ENCODE results near the gene NPAS3. TPM values are rescaled to one million over a fixed set of nuclear protein-coding genes. Genes with fewer than 3 reads are reported as not detected.
A peak's percentile ranks its signal among the peaks of the same experiment; 100 is the strongest.

The NPAS3 gene
- total RNA-seq, 1 donor: 0.36 TPM

GRCh38 chr14:32906672-32907071, 32.0 kb upstream of the NPAS3 start:
- H3K4me3 ChIP-seq (ENCODE audit: low read depth, low read length): no peak overlapping the region
- no peak for DNase-seq (ENCODE audit: low read depth)
- TF ChIP-seq CTCF (IDR thresholded peaks at IDR 0.05; ENCODE audit: insufficient read depth, low read length): no peak

- H3K4me3 ChIP-seq (ENCODE audit: low read depth, low read length): no peak overlapping the region
- DNase-seq (ENCODE audit: low read depth): no peak
- no peak for TF ChIP-seq CTCF (IDR thresholded peaks at IDR 0.05; ENCODE audit: insufficient read depth, low read length)
Measured at GRCh38 chr14:32908196-32909084, 30.2 kb upstream of the NPAS3 start.

- peak; percentile 13 for TF ChIP-seq CTCF (IDR thresholded peaks at IDR 0.05; ENCODE audit: insufficient read depth, low read length)
- H3K4me3 ChIP-seq (ENCODE audit: low read depth, low read length): no peak overlapping the region
- DNase-seq (ENCODE audit: low read depth): no peak
Measured at GRCh38 chr14:32913725-32914124, 25.0 kb upstream of the NPAS3 start.

GRCh38 chr14:32914391-32914790, 24.3 kb upstream of the NPAS3 start:
- DNase-seq (ENCODE audit: low read depth): no peak
- H3K4me3 ChIP-seq (ENCODE audit: low read depth, low read length): no peak overlapping the region
- no peak for TF ChIP-seq CTCF (IDR thresholded peaks at IDR 0.05; ENCODE audit: insufficient read depth, low read length)

- H3K4me3 ChIP-seq (ENCODE audit: low read depth, low read length): no peak overlapping the region
- no peak for TF ChIP-seq CTCF (IDR thresholded peaks at IDR 0.05; ENCODE audit: insufficient read depth, low read length)
- DNase-seq (ENCODE audit: low read depth): no peak
Measured at GRCh38 chr14:32920696-32921276, 17.9 kb upstream of the NPAS3 start.

GRCh38 chr14:32925439-32925838, 13.2 kb upstream of the NPAS3 start:
- H3K4me3 ChIP-seq (ENCODE audit: low read depth, low read length): no peak overlapping the region
- TF ChIP-seq CTCF (IDR thresholded peaks at IDR 0.05; ENCODE audit: insufficient read depth, low read length): no peak
- DNase-seq (ENCODE audit: low read depth): no peak
